Astrocyte of the spinal cord (primary cell): Measurements from ENCODE around the gene OVCH2.
A peak's percentile ranks its signal among the peaks of the same experiment; 100 is the strongest.
"Not testable (repeated sequence)": the region's sequence is repeated elsewhere in the genome, so short reads cannot be mapped to it uniquely, and the experiment has no call there.

Experiments used
- DNase-seq: peaks from one replicate; pipeline ENCODE4 v3.0.0; 2011; ENCODE audit warnings: low read depth, low spot score
- H3K4me3 ChIP-seq: 2 replicates; pipeline ENCODE4 v1.5.1; 2011; ENCODE audit warnings: low read depth, mild to moderate bottlenecking, low read length, moderate library complexity
- in situ Hi-C: cut with HindIII; loops from 2 replicates; pipeline ENCODE4 v1.10.0; 2017; ENCODE audit warnings: low sequenced_read_pairs
- TF ChIP-seq, protein P1 (sequence below): IDR thresholded peaks from 2 replicates; pipeline ENCODE4 v1.5.1; 2012; ENCODE audit warnings: low read depth, mild to moderate bottlenecking, low read length, inconsistent platforms

OVCH2 gene

GRCh38 chr11:7667460-7667859, 38.8 kb downstream of the OVCH2 start:
- in situ Hi-C loops, result no loop called here
- DNase-seq, result peak; percentile 35
- TF ChIP-seq, protein P1, sequence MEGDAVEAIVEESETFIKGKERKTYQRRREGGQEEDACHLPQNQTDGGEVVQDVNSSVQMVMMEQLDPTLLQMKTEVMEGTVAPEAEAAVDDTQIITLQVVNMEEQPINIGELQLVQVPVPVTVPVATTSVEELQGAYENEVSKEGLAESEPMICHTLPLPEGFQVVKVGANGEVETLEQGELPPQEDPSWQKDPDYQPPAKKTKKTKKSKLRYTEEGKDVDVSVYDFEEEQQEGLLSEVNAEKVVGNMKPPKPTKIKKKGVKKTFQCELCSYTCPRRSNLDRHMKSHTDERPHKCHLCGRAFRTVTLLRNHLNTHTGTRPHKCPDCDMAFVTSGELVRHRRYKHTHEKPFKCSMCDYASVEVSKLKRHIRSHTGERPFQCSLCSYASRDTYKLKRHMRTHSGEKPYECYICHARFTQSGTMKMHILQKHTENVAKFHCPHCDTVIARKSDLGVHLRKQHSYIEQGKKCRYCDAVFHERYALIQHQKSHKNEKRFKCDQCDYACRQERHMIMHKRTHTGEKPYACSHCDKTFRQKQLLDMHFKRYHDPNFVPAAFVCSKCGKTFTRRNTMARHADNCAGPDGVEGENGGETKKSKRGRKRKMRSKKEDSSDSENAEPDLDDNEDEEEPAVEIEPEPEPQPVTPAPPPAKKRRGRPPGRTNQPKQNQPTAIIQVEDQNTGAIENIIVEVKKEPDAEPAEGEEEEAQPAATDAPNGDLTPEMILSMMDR, result no peak
- no peak overlapping the region for H3K4me3 ChIP-seq

DNA sequence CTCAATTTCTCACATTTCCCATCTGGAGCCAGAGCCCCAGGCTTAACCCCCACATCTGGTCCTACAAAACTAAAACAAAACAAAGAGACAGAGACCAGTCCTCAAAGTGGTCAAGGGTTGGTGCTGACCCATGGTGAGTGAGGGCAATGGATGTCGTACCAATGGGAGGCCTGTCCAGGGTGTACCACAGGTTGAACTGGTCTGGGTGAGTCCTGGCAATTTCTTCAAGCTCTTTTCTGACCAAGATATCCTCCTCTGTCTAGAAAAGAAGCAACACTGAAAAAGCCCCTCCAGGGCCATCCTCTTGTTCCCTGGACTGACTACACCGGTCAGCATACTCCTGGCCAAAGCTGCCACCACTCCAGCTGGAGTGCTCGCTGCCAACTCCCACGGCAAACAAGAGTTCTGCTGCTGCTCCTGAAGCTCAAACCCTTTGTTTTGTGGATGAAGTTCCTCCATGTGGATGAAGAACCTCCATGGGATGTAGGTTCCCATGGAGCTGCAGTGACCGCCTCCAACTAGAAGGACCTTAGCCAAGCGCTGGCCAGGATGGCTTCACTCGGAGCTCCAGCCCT, 39.9 kb downstream of the OVCH2 start:
- in situ Hi-C loops, result no loop called here
- TF ChIP-seq, protein P1, result no peak
- DNase-seq, result no peak
- H3K4me3 ChIP-seq, result no peak overlapping the region

GRCh38 chr11:7665473-7666291, 40.6 kb downstream of the OVCH2 start:
- TF ChIP-seq, protein P1, result peak; percentile 75
- H3K4me3 ChIP-seq, result no peak overlapping the region
- DNase-seq, result peak; percentile 43
- in situ Hi-C loops, result no loop called here

GRCh38 chr11:7664867-7665266, 41.4 kb downstream of the OVCH2 start:
- in situ Hi-C loops, result no loop called here
- DNase-seq, result no peak
- no peak overlapping the region for H3K4me3 ChIP-seq
- TF ChIP-seq, protein P1, result no peak

DNA sequence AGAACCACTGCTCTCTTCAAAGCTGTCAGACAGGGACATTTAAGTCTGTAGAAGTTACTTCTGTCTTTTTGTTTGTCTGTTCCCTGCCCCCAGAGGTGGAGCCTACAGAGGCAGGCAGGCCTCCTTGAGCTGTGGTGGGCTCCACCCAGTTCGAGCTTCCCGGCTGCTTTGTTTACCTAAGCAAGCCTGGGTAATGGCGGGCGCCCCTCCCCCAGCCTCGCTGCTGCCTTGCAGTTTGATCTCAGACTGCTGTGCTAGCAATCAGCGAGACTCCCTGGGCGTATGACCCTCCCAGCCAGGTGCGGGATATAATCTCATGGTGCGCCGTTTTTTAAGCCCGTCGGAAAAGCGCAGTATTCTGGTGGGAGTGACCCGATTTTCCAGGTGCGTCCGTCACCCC, 42.7 kb downstream of the OVCH2 start:
- H3K4me3 ChIP-seq, DNase-seq, in situ Hi-C loops: not testable (repeated sequence)

GRCh38 chr11:7657306-7658025, 48.8 kb downstream of the OVCH2 start:
- H3K4me3 ChIP-seq, result no peak overlapping the region
- TF ChIP-seq, protein P1, result peak; percentile 42
- peak; percentile 25 for DNase-seq
- in situ Hi-C loops, result no loop called here

GRCh38 chr11:7656704-7657103, 49.6 kb downstream of the OVCH2 start:
- in situ Hi-C loops, result no loop called here
- no peak for DNase-seq

More at GRCh38 chr11:7656704-7657103, 49.6 kb downstream of the OVCH2 start:
- TF ChIP-seq, protein P1, result no peak
- no peak overlapping the region for H3K4me3 ChIP-seq
